WTC11 (cell line): ENCODE data around the gene SIAH3. TPM values are rescaled to one million over a fixed set of nuclear protein-coding genes. Genes with fewer than 3 reads are reported as not detected.

Experiments used
- ATAC-seq: fragments of 200-7000 bp; cut with Tn5 transposase; 2 replicates; pipeline ENCODE4 v1.10.0; 2021; ENCODE audit warnings: mild to moderate bottlenecking, moderate library complexity
- CTCF ChIA-PET: fragments of 300-600 bp; sonication (Branson Sonifier 250); formaldehyde crosslinking; loops from one replicate; lab custom pipeline; 2021; ENCODE audit warnings: antibody characterized with exemption; lab: Charles Lee
- POLR2A ChIA-PET: fragments of 350-600 bp; sonication (Branson Sonifier 250); formaldehyde crosslinking; loops from one replicate; lab custom pipeline; 2021; ENCODE audit warnings: antibody characterized with exemption; lab: Charles Lee
- DNase-seq: peaks from one replicate; pipeline ENCODE4 v3.0.0; 2021; ENCODE audit warnings: low spot score
- H3K27ac Mint-ChIP-seq: 2 replicates; pipeline ENCODE4 v1.8.0; 2021; ENCODE audit warnings: mixed read lengths
- H3K27me3 Mint-ChIP-seq: 2 replicates; pipeline ENCODE4 v1.8.0; 2021; ENCODE audit warnings: low read depth, mild to moderate bottlenecking, moderate library complexity, mixed read lengths
- H3K36me3 Mint-ChIP-seq: 2 replicates; pipeline ENCODE4 v1.8.0; 2021; ENCODE audit warnings: mixed read lengths
- H3K4me1 Mint-ChIP-seq: 2 replicates; pipeline ENCODE4 v1.8.0; 2022; ENCODE audit warnings: mixed read lengths
- H3K4me3 Mint-ChIP-seq: 2 replicates; pipeline ENCODE4 v1.8.0; 2021; ENCODE audit warnings: mild to moderate bottlenecking, moderate library complexity, mixed read lengths
- H3K9me3 Mint-ChIP-seq: 2 replicates; pipeline ENCODE4 v1.8.0; 2021; ENCODE audit warnings: mixed read lengths
- AFF4 ChIP-seq: sonication (generic); formaldehyde crosslinking; IDR thresholded peaks from 2 replicates; pipeline ENCODE4 v1.8.1; 2023; ENCODE audit warnings: mild to moderate bottlenecking, missing genetic modification reagents, borderline replicate concordance
- ATF3 ChIP-seq: sonication (generic); formaldehyde crosslinking; conservative IDR thresholded peaks from 2 replicates; pipeline ENCODE4 v1.8.1; 2022; ENCODE audit warnings: mild to moderate bottlenecking, missing genetic modification reagents
- CTCF ChIP-seq: fragments of 200-600 bp; IDR thresholded peaks from 2 replicates; pipeline ENCODE4 v1.8.0; 2022; ENCODE audit warnings: antibody characterized with exemption
- ELF4 ChIP-seq: sonication (generic); formaldehyde crosslinking; IDR thresholded peaks from 2 replicates; pipeline ENCODE4 v1.8.1; 2022; ENCODE audit warnings: low read depth, mild to moderate bottlenecking, moderate library complexity, missing genetic modification reagents
- ERG ChIP-seq: fragments of 250-450 bp; sonication (Bioruptor Pico); IDR thresholded peaks from 2 replicates; pipeline ENCODE4 v1.8.0; 2021; ENCODE audit warnings: mild to moderate bottlenecking
- FOXJ3 ChIP-seq: sonication (generic); formaldehyde crosslinking; IDR thresholded peaks from 2 replicates; pipeline ENCODE4 v1.9.0; 2021; ENCODE audit warnings: missing genetic modification reagents, mild to moderate bottlenecking, borderline replicate concordance
- FOXP4 ChIP-seq: sonication (generic); formaldehyde crosslinking; IDR thresholded peaks from 2 replicates; pipeline ENCODE4 v1.8.0; 2022; ENCODE audit warnings: mild to moderate bottlenecking, missing genetic modification reagents
- HMGXB4 ChIP-seq: sonication (generic); formaldehyde crosslinking; IDR thresholded peaks from 2 replicates; pipeline ENCODE4 v1.8.1; 2023; ENCODE audit warnings: mild to moderate bottlenecking, moderate library complexity, missing genetic modification reagents
- JAZF1 ChIP-seq: fragments of 250-450 bp; sonication (Bioruptor Pico); IDR thresholded peaks from 2 replicates; pipeline ENCODE4 v1.9.0; 2021; ENCODE audit warnings: moderate library complexity, mild to moderate bottlenecking, inconsistent platforms
- MLX ChIP-seq: sonication (generic); formaldehyde crosslinking; IDR thresholded peaks from 2 replicates; pipeline ENCODE4 v1.8.1; 2023; ENCODE audit warnings: mild to moderate bottlenecking, missing genetic modification reagents, moderate library complexity
- MYBL2 ChIP-seq: sonication (generic); formaldehyde crosslinking; IDR thresholded peaks from 2 replicates; pipeline ENCODE4 v1.8.1; 2023; ENCODE audit warnings: mild to moderate bottlenecking, moderate library complexity, missing genetic modification reagents
- NFYB ChIP-seq: sonication (generic); formaldehyde crosslinking; conservative IDR thresholded peaks from 2 replicates; pipeline ENCODE4 v1.8.0; 2022; ENCODE audit warnings: low read depth, missing genetic modification reagents
- TCF7 ChIP-seq: sonication (generic); formaldehyde crosslinking; IDR thresholded peaks from 2 replicates; pipeline ENCODE4 v1.8.0; 2022; ENCODE audit warnings: mild to moderate bottlenecking, low read depth, missing genetic modification reagents, moderate library complexity
- TEAD1 ChIP-seq: sonication (generic); formaldehyde crosslinking; IDR thresholded peaks from 2 replicates; pipeline ENCODE4 v1.8.0; 2022; ENCODE audit warnings: mild to moderate bottlenecking, missing genetic modification reagents
- ZNF138 ChIP-seq: sonication (generic); formaldehyde crosslinking; conservative IDR thresholded peaks from 2 replicates; pipeline ENCODE4 v1.8.1; 2022; ENCODE audit warnings: mild to moderate bottlenecking, moderate library complexity, missing genetic modification reagents
- ZNF232 ChIP-seq: sonication (generic); formaldehyde crosslinking; IDR thresholded peaks from 2 replicates; pipeline ENCODE4 v1.8.0; 2022; ENCODE audit warnings: mild to moderate bottlenecking, missing genetic modification reagents
- ZNF671 ChIP-seq: fragments of 250-450 bp; sonication (Bioruptor Pico); IDR thresholded peaks from 2 replicates; pipeline ENCODE4 v1.8.0; 2021; ENCODE audit warnings: mild to moderate bottlenecking
- ZSCAN18 ChIP-seq: fragments of 250-450 bp; sonication (Bioruptor Pico); IDR thresholded peaks from 2 replicates; pipeline ENCODE4 v2.1.2; 2022; ENCODE audit warnings: mild to moderate bottlenecking, moderate library complexity
- total RNA-seq: library from RNA; stranded (reverse); gene quantifications from 3 replicates; pipeline ENCODE4 v1.2.3, GENCODE V29; 2021

SIAH3 gene
- total RNA-seq, 1 experiment from 2014 or later: 0.31 TPM

- no peak overlapping the region for H3K4me3 Mint-ChIP-seq
- TF ChIP-seq FOXJ3 (CRISPR knock-in tag): no peak
- no peak for TF ChIP-seq HMGXB4
- TF ChIP-seq AFF4 (CRISPR knock-in tag): no peak
- TF ChIP-seq MLX (CRISPR knock-in tag): no peak
- no peak for TF ChIP-seq ELF4 (CRISPR knock-in tag)
- TF ChIP-seq ZNF671 (CRISPR knock-in tag): no peak
- TF ChIP-seq TEAD1 (CRISPR knock-in tag): no peak
- no peak for TF ChIP-seq ZNF138 (CRISPR knock-in tag)
- no peak for TF ChIP-seq TCF7 (CRISPR knock-in tag)
- TF ChIP-seq ZNF232 (CRISPR knock-in tag): no peak
- no peak for TF ChIP-seq FOXP4
- CTCF ChIA-PET: interaction anchor here (0.5 to 1.5 kb wide), 3 partner anchors 30 to 88 kb away, joined by 4 read pairs; no protein-coding TSS in a partner anchor
- H3K27me3 Mint-ChIP-seq: no peaks in the 10 kb centered on the region
- peaks cover 8% of the 10 kb centered on the region for H3K9me3 Mint-ChIP-seq
- no peak overlapping the region for H3K27ac Mint-ChIP-seq
- POLR2A ChIA-PET: no interaction called here
- H3K4me1 Mint-ChIP-seq: peaks cover 7% of the 10 kb centered on the region
- H3K36me3 Mint-ChIP-seq: peaks cover 6% of the 10 kb centered on the region
- ATAC-seq (peak; percentile 33; the same call in 1 of the 2 replicates), DNase-seq (no peak)
Measured at GRCh38 chr13:45816427-45816826, 35.1 kb downstream of the SIAH3 start.

GRCh38 chr13:45812695-45813372 lies 38.7 kb downstream of the SIAH3 start:
- CTCF ChIA-PET: no interaction called here
- H3K27me3 Mint-ChIP-seq: no peaks in the 10 kb centered on the region
- TF ChIP-seq FOXJ3 (CRISPR knock-in tag) (no peak), NFYB (no peak), JAZF1 (CRISPR knock-in tag) (no peak), CTCF (no peak), MYBL2 (CRISPR knock-in tag) (no peak), ERG (no peak), ATF3 (CRISPR knock-in tag) (no peak), ZSCAN18 (CRISPR knock-in tag) (no peak)

More at GRCh38 chr13:45812695-45813372, 38.7 kb downstream of the SIAH3 start:
- Mint-ChIP-seq H3K36me3 (no peaks in the 10 kb centered on the region), H3K27ac (no peak overlapping the region; the same call in 1 of the 2 replicates), H3K9me3 (no peaks in the 10 kb centered on the region), H3K4me3 (no peak overlapping the region), H3K4me1 (peaks cover 6% of the 10 kb centered on the region)
- POLR2A ChIA-PET: no interaction called here
- DNase-seq (no peak), ATAC-seq (no peak)
